Loucy (cell line): Measurements from ENCODE around the gene SASH1.

Source experiments
- CTCF ChIP-seq: fragments of 200-600 bp; sonication (generic); conservative IDR thresholded peaks from 2 replicates; pipeline ENCODE4 v1.5.1; 2014; ENCODE audit warnings: mild to moderate bottlenecking, antibody characterized with exemption, low read length
- EZH2phosphoT487 ChIP-seq: fragments of 200-600 bp; IDR thresholded peaks from 2 replicates; pipeline ENCODE4 v1.6.1; 2018; ENCODE audit warnings: antibody characterized with exemption, mild to moderate bottlenecking, moderate library complexity, borderline replicate concordance

- TF ChIP-seq CTCF (no peak), EZH2phosphoT487 (no peak)
Observed at GRCh38 chr6:148388521-148388920, 45.9 kb downstream of the SASH1 start.
